Testis (tissue), 3 donors: ENCODE results near the gene SDK2. TPM values are rescaled to one million over a fixed set of nuclear protein-coding genes. Genes with fewer than 3 reads are reported as not detected.

Experiments used
- DNase-seq: peaks from one replicate; pipeline ENCODE4 v3.0.0-alpha.2; 2019
- H3K27ac ChIP-seq, 2 donors: fragments of 200-600 bp; sonication (generic); one replicate each; pipeline ENCODE4 v1.5.1; 2019
- H3K27me3 ChIP-seq: fragments of 200-600 bp; sonication (generic); one replicate; pipeline ENCODE4 v1.5.1; 2019
- H3K36me3 ChIP-seq: fragments of 200-600 bp; sonication (generic); one replicate; pipeline ENCODE4 v1.5.1; 2017; ENCODE audit warnings: low read depth; ENCODE audit errors: missing control alignments
- H3K4me1 ChIP-seq: fragments of 200-600 bp; sonication (generic); one replicate; pipeline ENCODE4 v1.5.1; 2019
- H3K4me3 ChIP-seq, 2 donors: fragments of 200-600 bp; sonication (generic); one replicate each; pipeline ENCODE4 v1.5.1; 2017 to 2019
- H3K9me3 ChIP-seq: fragments of 200-600 bp; sonication (generic); one replicate; pipeline ENCODE4 v1.5.1; 2017
- CTCF ChIP-seq, 3 experiments: fragments of 450-650 bp in 2 of 3; fragments of 200-600 bp in 1 of 3; sonication (generic) in 1 of 3; IDR thresholded peaks; one replicate each; pipeline ENCODE4 v1.5.1; 2016 to 2019; ENCODE audit warnings: antibody characterized with exemption in 3 of 3, mild to moderate bottlenecking in 2 of 3, moderate library complexity in 1 of 3
- POLR2A ChIP-seq: fragments of 450-650 bp; IDR thresholded peaks from one replicate; pipeline ENCODE4 v1.6.1; 2017; ENCODE audit warnings: antibody characterized with exemption, mild to moderate bottlenecking, moderate library complexity
- WGBS, 2 donors: methylation state at CpG; one replicate each; pipeline ENCODE4 v1.1.5; 2018; 5-methylcytosine and 5-hydroxymethylcytosine counted together
- intact Hi-C: fragments of 100-400 bp; cut with DNase I; formaldehyde crosslinking; loops from one replicate; pipeline ENCODE4 v1.15.1; 2023; ENCODE audit warnings: low total_unique reads
- polyA plus RNA-seq: library from polyadenylated mRNA; stranded (reverse); fragments of 350-450 nt; fragmentation: Illumina TruSeq; extraction: RNeasy Lipid Tissue Mini Kit (QIAGEN cat#74804); gene quantifications from one replicate; pipeline ENCODE4 v1.2.3, GENCODE V29; 2014; ENCODE audit warnings: low read depth, low replicate concordance; ENCODE audit not compliant: insufficient read depth
- total RNA-seq, 2 donors: library from RNA; depleted of rRNA; stranded (reverse); fragments of >200 nt; gene quantifications; one replicate each; pipeline ENCODE4 v1.2.3, GENCODE V29; 2016

The SDK2 gene
- total and polyA plus RNA-seq, 3 donors from 2014 or later = 36.9 to 63.4 (median 55.4) TPM

GRCh38 chr17:73575470-73576221, 68.6 kb downstream of the SDK2 start:
- 30 to 49% methylated on average over 14 to 15 of the region's 15 CpGs for WGBS, 2 donors
- Histone ChIP-seq H3K9me3 (no peaks in the 10 kb centered on the region), H3K27ac (no peak overlapping the region), H3K36me3 (no peaks in the 10 kb centered on the region), H3K4me3 (no peak overlapping the region), H3K27me3 (no peaks in the 10 kb centered on the region), H3K4me1 (no peaks in the 10 kb centered on the region)
- no peak for TF ChIP-seq POLR2A
- no peak for TF ChIP-seq CTCF (IDR thresholded peaks at IDR 0.05)
- peak; percentile 32 for DNase-seq
- intact Hi-C loops = no loop called here

GRCh38 chr17:73571511-73572130, 72.6 kb downstream of the SDK2 start:
- intact Hi-C loops = no loop called here
- TF ChIP-seq POLR2A (no peak), CTCF (IDR thresholded peaks at IDR 0.05) (no peak)
- H3K4me1 ChIP-seq = peaks cover 3% of the 10 kb centered on the region
- no peaks in the 10 kb centered on the region for H3K27me3 ChIP-seq
- WGBS, 2 donors = 64 to 82% methylated on average over 7 to 23 of the region's 26 CpGs
- no peak overlapping the region for H3K27ac ChIP-seq
- no peaks in the 10 kb centered on the region for H3K36me3 ChIP-seq
- H3K9me3 ChIP-seq = no peaks in the 10 kb centered on the region
- H3K4me3 ChIP-seq = no peak overlapping the region
- no peak for DNase-seq

GRCh38 chr17:73569762-73570319, 74.4 kb downstream of the SDK2 start:
- no peak overlapping the region for H3K4me3 ChIP-seq
- peaks cover 3% of the 10 kb centered on the region for H3K4me1 ChIP-seq
- H3K36me3 ChIP-seq = no peaks in the 10 kb centered on the region
- no peaks in the 10 kb centered on the region for H3K27me3 ChIP-seq
- 75 to 83% methylated on average over 16 to 18 of the region's 18 CpGs for WGBS, 2 donors
- no peak for DNase-seq
- TF ChIP-seq POLR2A (no peak), CTCF (IDR thresholded peaks at IDR 0.05) (no peak)
- intact Hi-C loops = no loop called here
- H3K27ac ChIP-seq = no peak overlapping the region
- H3K9me3 ChIP-seq = no peaks in the 10 kb centered on the region

- Histone ChIP-seq H3K4me1 (peaks cover 3% of the 10 kb centered on the region), H3K4me3 (no peak overlapping the region), H3K27me3 (no peaks in the 10 kb centered on the region), H3K9me3 (no peaks in the 10 kb centered on the region), H3K27ac (no peak overlapping the region), H3K36me3 (no peaks in the 10 kb centered on the region)
- no peak for TF ChIP-seq CTCF (IDR thresholded peaks at IDR 0.05)
- no peak for TF ChIP-seq POLR2A
- WGBS, 2 donors = 93 to 98% methylated on average over 3 of the region's 3 CpGs
- intact Hi-C loops = no loop called here
- DNase-seq = no peak
Measured at GRCh38 chr17:73568934-73569333, 75.3 kb downstream of the SDK2 start.
